Measurements from ENCODE around the gene CFAP74.
"Not testable (repeated sequence)": the region's sequence is repeated elsewhere in the genome, so short reads cannot be mapped to it uniquely, and the experiment has no call there.

Gene CFAP74

GRCh38 chr1:1984560-1985070, 19.0 kb downstream of the CFAP74 start:
- no peak for DNase-seq (ENCODE audit: low read depth)

- DNase-seq (ENCODE audit: low read depth) = no peak
Observed at GRCh38 chr1:1982379-1983232, 21.0 kb downstream of the CFAP74 start.

DNA sequence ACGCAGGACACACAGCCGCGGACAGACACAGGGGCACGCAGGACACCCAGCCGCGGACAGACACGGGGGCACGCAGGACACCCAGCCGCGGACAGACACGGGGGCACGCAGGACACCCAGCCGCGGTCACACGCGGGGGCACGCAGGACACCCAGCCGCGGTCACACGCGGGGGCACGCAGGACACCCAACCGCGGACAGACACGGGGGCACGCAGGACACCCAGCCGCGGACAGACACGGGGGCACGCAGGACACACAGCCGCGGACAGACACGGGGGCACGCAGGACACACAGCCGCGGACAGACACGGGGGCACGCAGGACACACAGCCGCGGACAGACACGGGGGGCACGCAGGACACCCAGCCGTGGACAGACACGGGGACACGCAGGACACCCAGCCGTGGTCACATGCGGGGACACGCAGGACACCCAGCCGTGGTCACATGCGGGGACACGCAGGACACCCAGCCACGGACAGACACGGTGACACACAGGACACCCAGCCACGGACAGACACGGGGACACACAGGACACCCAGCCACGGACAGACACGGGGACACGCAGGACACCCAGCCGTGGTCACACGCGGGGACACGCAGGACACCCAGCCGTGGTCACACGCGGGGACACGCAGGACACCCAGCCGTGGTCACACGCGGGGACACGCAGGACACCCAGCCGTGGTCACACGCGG, 21.8 kb downstream of the CFAP74 start:
- DNase-seq (ENCODE audit: low read depth) = not testable (repeated sequence)

- DNase-seq (ENCODE audit: low read depth) = no peak
Observed at GRCh38 chr1:1981142-1981500, 22.5 kb downstream of the CFAP74 start.

DNA sequence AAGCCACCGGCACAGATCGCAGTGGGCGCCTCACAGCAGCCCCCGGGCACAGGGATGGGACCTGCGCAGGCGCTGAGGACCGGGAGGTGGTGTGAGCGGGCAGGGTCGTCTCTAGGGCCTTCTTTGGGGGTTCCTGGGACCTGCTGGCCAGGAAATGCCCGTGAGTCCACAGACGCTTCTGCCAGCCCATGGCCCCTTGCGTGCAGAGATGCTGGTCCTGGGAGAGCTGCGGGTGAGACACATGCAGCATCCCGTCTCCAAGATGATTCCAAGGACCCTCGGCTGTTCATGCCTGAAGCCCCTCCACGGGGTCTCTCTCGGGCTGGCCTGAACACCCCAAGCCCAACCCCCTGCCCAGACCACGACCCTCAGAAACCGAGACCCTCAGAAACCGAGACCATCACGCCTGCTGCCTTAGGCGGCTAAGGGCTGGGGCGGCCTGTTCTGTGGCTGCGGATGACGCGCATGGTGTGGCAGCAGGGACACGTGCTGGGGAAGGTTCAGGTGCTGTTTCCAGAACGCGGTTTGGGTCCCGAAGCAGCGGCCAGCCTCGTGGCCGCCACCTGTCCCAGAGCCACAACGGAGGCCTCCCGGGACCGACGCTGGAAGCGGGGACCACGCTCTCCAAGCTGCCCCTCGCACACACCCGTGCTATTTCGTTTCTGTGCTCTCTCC, 23.0 kb downstream of the CFAP74 start:
- no peak for DNase-seq (ENCODE audit: low read depth)

GRCh38 chr1:1979482-1980165, 24.0 kb downstream of the CFAP74 start:
- DNase-seq (ENCODE audit: low read depth) = no peak

DNA sequence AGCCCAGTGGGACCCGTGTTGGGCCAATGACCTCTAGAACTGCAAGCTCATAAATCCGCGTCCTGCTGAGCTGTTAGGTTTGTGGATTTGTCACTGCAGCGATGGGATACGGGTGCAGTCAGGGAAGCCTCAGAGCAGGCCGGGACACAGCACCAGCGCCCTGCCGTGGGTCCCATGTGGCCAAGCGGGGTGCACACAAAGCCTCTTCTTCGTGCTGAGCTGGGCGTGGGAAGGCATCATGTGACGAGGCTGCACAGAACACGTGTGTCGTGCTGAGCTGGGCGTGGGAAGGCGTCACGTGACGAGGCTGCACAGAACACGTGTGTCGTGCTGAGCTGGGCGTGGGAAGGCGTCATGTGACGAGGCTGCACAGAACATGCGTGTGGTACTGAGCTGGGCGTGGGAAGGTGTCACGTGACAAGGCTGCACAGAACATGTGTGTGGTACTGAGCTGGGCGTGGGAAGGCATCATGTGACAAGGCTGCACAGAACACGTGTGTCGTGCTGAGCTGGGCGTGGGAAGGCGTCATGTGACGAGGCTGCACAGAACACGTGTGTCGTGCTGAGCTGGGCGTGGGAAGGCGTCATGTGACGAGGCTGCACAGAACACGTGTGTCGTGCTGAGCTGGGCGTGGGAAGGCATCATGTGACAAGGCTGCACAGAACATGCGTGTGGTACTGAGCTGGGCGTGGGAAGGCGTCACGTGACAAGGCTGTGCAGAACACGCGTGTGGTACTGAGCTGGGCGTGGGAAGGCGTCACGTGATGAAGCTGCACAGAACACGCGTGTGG, 24.7 kb downstream of the CFAP74 start:
- not testable (repeated sequence) for DNase-seq (ENCODE audit: low read depth)

- DNase-seq (ENCODE audit: low read depth) = no peak
Observed at GRCh38 chr1:1978108-1978507, 25.5 kb downstream of the CFAP74 start.

DNA sequence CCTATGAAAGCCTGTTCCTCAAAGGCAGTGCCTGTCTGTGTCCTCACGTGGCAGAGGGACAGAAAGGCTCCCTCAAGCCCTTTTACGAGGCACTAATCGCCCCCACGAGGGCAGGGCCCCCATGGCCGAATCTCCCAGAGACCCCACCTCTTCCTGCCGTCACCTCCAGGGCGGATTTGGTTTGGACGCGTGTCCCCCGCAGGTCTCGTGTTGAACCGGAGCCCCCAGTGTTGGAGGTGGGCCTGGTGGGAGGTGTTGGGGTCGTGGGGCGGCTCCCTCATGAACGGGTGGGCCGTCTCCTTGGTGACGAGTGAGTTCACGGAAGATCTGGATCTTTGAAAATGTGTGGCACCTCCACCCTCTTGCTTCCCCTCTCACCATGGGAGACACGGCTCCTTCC, 27.6 kb downstream of the CFAP74 start:
- DNase-seq (ENCODE audit: low read depth) = no peak

GRCh38 chr1:1975535-1975934, 28.1 kb downstream of the CFAP74 start:
- no peak for DNase-seq (ENCODE audit: low read depth)

DNA sequence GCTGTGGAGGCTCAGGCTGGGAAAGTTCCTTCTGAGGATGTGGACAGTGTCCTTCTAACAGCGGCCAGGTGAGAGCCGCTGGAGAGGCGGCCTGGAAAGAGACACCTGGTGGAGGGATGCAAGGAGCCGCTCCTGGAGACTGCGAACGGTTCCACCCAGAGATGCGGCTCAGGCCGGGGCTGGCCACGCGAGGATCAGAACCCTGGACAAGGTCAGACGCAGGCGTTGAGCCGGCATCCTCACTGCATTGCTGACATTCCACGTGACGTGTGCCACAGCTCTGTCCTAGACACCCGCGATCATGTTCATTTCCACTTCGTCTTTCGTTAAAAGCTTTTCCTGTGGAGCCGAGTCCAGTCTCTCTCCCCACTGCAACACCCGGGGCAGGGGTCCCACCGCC, 28.8 kb downstream of the CFAP74 start:
- no peak for DNase-seq (ENCODE audit: low read depth)

GRCh38 chr1:1973716-1974642, 29.6 kb downstream of the CFAP74 start:
- DNase-seq (ENCODE audit: low read depth) = no peak

DNA sequence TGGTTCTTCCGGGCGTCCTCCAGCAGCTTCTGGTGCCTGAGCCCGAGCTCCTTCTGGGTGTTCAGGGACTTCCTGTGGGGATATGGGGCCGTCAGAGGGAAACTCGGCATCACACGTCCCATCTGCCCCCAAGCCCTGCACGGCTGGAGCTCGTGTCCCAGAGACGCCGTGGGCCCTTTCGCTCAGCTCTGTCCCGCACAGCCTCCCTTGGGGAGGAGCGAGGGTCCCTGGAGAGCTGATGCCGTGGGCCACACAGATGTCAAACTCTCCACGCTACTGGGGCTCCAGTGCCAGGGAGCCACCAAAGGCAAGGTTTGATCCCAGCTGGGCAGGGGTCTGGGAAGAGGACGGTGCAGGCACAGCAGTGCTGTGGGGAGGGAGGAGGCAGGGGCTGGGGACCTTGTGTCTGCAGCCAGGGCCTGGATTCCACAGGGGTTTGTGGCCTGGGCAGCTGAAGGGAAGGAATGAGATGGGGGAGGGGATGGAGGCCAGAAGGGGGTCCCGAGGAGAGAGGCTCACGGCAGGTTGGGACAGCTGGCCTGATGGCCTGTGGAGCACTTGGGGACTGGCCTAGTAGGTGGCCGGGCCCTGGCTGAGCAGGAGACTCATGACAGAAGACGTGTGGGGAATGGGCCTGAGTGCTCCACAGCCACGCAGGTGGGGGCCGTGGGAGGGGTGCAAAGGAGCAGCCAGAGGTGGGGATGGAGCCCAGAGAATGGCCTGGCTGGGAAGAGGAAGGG, 30.4 kb downstream of the CFAP74 start:
- DNase-seq (ENCODE audit: low read depth) = no peak

DNA sequence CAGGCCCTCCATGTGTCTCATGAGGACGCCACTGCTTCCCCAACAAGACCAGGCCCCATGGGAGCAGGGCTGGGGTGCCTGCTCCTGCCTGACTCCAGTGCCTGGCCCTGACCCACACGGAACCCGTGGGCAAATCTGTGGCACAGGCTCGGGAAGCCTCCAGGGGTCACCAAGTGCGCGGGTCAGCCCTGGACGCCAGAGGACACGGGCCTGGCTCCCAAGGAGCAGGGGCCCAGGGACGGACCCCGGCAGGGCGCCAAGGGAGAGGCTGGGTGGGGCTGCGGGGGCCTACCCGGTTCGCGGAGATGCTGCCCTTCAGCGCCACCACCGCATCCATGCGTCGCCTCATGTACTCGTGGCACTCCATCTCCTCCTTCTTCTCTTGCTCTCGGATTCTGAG, 31.9 kb downstream of the CFAP74 start:
- DNase-seq (ENCODE audit: low read depth) = no peak

- no peak for DNase-seq (ENCODE audit: low read depth)
Observed at GRCh38 chr1:1971017-1971416, 32.6 kb downstream of the CFAP74 start.

DNA sequence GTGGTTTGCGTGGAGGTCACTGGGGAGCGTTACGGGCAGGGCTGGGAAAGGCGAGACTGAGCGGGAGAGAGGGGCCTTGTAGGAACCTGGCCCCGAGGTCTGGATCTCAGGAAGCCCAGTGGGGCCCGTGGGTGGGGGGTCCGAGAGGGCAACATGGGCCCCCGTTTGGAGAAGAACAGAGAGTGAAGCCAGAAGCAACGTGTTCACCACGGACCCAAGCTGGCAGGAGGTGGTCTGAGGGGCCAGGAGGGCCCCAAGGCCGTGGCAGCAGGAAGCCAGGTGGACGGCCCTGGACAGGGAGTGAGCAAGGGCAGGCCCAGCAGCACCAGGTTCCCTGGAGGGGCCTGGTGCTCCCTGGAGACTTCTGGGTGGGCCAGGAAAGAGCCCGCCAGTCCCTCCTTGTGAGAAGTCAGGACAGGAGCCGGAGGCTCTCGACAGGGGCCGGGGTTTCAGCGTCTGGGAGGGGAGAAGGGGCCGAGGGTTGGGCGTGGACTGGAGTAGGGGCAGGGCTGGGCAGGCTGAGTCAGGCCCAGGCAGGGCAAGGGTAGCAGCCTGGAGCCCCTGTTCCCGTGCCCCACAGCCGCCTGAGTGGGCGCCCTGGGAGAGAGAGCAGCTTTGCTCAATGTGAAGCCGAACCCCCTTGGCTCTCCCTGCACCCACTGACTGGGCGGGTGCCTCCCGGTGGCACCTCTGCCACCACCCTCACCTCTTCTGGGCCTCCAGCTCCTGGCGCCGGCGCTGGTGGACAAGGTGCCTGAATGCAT, 33.5 kb downstream of the CFAP74 start:
- DNase-seq (ENCODE audit: low read depth) = no peak

- no peak for DNase-seq (ENCODE audit: low read depth)
Observed at GRCh38 chr1:1969505-1969900, 34.1 kb downstream of the CFAP74 start.

DNA sequence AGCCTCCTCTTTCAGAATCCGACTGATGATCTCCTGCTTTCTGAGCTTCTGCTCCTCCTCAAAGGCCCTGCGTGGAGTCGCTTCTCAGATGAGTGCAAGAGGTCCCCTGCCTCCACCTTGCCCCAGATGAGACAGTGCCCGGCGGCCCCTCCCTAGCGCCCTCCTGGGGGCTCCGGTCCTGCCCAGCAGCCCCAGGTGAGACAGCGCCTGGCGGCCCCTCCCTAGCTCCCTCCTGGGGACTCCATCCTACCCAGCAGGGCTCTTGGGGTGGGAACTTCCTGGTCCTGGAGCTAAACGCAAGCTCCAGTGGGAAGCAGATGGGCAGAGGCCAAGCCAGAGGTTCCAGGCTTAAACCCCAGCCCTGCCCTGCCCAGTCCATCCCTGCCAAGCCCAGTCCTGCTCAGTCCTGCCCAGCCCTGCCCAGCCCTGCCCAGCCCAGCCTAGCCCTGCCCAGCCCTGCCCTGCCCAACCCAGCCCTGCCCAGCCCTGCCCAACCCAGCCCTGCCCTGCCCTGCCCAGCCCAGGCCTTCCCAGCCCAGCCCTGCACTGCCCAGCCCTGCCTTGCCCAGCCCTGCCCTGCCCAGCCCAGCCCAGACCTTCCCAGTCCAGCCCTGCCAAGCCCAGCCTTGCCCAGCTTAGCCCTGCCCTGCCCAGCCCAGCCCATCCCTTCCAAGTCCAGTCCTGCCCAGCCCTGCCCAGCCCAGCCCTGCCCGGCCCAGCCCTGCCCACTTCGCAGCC, 34.6 kb downstream of the CFAP74 start:
- DNase-seq (ENCODE audit: low read depth) = no peak

Data from amniotic epithelial cell (primary cell).